ENCODE results near the gene HS3ST5. TPM values are rescaled to one million over a fixed set of nuclear protein-coding genes. Genes with fewer than 3 reads are reported as not detected.
A peak's percentile ranks its signal among the peaks of the same experiment; 100 is the strongest.

Gene HS3ST5
- total RNA-seq, 1 experiment from 2014 or later = 14.4 TPM

GRCh38 chr6:114339706-114340105 is 3.1 kb downstream of the HS3ST5 start:
- Histone ChIP-seq H3K23ac (ENCODE audit: insufficient read length, low read depth, low read length) (no peak overlapping the region), H3K4me1 (ENCODE audit: insufficient read depth, low read length) (peaks cover 5% of the 10 kb centered on the region; the same call in 1 of the 2 replicates), H3K4me2 (ENCODE audit: insufficient read depth, insufficient read length, low read length) (peak overlapping the region; percentile 59), H3K18ac (ENCODE audit: insufficient read length, low read depth, low read length) (no peak overlapping the region), H4K20me1 (ENCODE audit: control insufficient read depth, insufficient read depth, insufficient read length) (no peaks in the 10 kb centered on the region), H3K27me3 (ENCODE audit: insufficient read depth, low read length) (no peaks in the 10 kb centered on the region), H3T11ph (ENCODE audit: low read length) (no peak overlapping the region), H2BK15ac (ENCODE audit: low read depth, low read length) (no peak overlapping the region), H2BK20ac (ENCODE audit: low read depth, low read length, poor library complexity, severe bottlenecking) (no peak overlapping the region), H4K8ac (replicated peaks; ENCODE audit: insufficient read length, low read depth, low read length) (no peak overlapping the region), H2BK5ac (ENCODE audit: insufficient read length, low read length) (no peak overlapping the region), H4K91ac (ENCODE audit: insufficient read length, low read depth, low read length) (no peak overlapping the region), H2AK5ac (ENCODE audit: insufficient read length, low read length) (no peak overlapping the region), H3K56ac (ENCODE audit: insufficient read length, low read depth, low read length) (no peak overlapping the region), H3K79me2 (ENCODE audit: insufficient read depth, low read length) (peaks cover 6% of the 10 kb centered on the region; the same call in 1 of the 2 replicates), H3K9me3 (ENCODE audit: control insufficient read depth, low read depth, low read length) (no peaks in the 10 kb centered on the region), H3K9ac (ENCODE audit: extremely low read depth, insufficient read length, low read length) (no peak overlapping the region), H3K14ac (ENCODE audit: insufficient read depth, low read length) (no peak overlapping the region), H2BK12ac (ENCODE audit: insufficient read length, low read depth, low read length) (no peak overlapping the region), H3K23me2 (ENCODE audit: insufficient read length, low read depth, low read length, poor library complexity, severe bottlenecking) (peaks cover 12% of the 10 kb centered on the region), H3K27ac (ENCODE audit: insufficient read length, low read depth, low read length) (no peak overlapping the region), H3K4ac (ENCODE audit: low read depth, low read length) (no peak overlapping the region), H2AFZ (ENCODE audit: low read length) (no peak overlapping the region), H4K5ac (ENCODE audit: insufficient read length, low read depth, low read length) (no peak overlapping the region), H2BK120ac (ENCODE audit: low read depth, low read length, poor library complexity, severe bottlenecking) (no peak overlapping the region), H3K79me1 (ENCODE audit: insufficient read depth, low read depth, low read length, poor library complexity, severe bottlenecking) (no peaks in the 10 kb centered on the region)
- H3K9me3 Mint-ChIP-seq = no peaks in the 10 kb centered on the region; a peak in 1 of 5 replicates
- WGBS (ENCODE audit: extremely low coverage, insufficient read length, low lambda C conversion rate) = no CpG with 5 or more reads among the region's 1 CpG
- peak overlapping the region; percentile 76 to 96 for H3K4me3 Mint-ChIP-seq
- DNase-seq = no peak
- no peak for TF ChIP-seq CTCF (conservative IDR thresholded peaks at IDR 0.05)
- peaks cover 40 to 53% of the 10 kb centered on the region in 2 experiments for H3K4me1 Mint-ChIP-seq
- peaks cover 0 to 31% (median 4%) of the 10 kb centered on the region in 3 experiments; a peak in 4 of 7 replicates for H3K36me3 Mint-ChIP-seq (ENCODE audit: insufficient read depth in 1 of 3, low read depth in 3 of 3)
- peak overlapping the region in 2 of 3 experiments; percentile 80 to 81; a peak in 4 of 7 replicates for H3K27ac Mint-ChIP-seq
- no peaks in the 10 kb centered on the region; the same call in 1 of the 2 replicates for H3K27me3 Mint-ChIP-seq (ENCODE audit: low read depth)
